Measurements from ENCODE around the gene UBE2V1. TPM values are rescaled to one million over a fixed set of nuclear protein-coding genes. Genes with fewer than 3 reads are reported as not detected.

Gene UBE2V1
- total RNA-seq, 1 experiment from 2014 or later: 203 TPM

DNA sequence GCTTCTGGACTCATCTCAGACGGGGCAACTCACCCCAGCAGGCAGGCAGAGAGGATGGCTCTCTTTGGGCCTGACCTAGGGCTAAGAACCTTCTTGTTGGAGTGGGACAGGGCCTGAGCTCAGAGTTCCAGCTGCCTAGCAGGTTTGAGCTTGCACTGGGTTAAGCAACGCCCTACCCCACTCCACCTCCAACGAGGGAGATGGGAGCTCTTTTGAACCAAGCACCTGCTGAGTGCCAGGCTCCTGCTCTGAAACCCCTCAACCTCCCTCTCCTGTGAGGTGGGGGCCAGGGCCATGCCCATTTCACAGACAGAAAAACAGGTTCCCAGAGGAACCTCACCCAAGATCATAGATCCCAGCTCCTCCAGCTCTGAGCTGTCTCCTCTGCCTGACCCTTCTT, 75.8 kb downstream of the UBE2V1 start:
- no peaks in the 10 kb centered on the region for H3K9me3 ChIP-seq (ENCODE audit: low read depth, low read length, poor library complexity, severe bottlenecking)
- no peaks in the 10 kb centered on the region for H3K4me1 ChIP-seq (ENCODE audit: insufficient read depth, low read length, poor library complexity, severe bottlenecking)
- CTCF ChIA-PET: interaction anchor here (0.9 kb wide), 1 partner anchor 142 kb away, joined by 6 read pairs; no protein-coding TSS in a partner anchor
- H3K36me3 ChIP-seq (ENCODE audit: insufficient read depth, low read length, poor library complexity, severe bottlenecking): no peaks in the 10 kb centered on the region
- intact Hi-C loops (cut with micrococcal nuclease; ENCODE audit: unreplicated experiment): no loop called here
- no peak overlapping the region for H3K4me3 ChIP-seq (ENCODE audit: low read depth, low read length, poor library complexity, severe bottlenecking)
- no peak for TF ChIP-seq EZH2 (IDR thresholded peaks at IDR 0.05; ENCODE audit: borderline replicate concordance, low read depth, low read length, poor library complexity, severe bottlenecking)
- TF ChIP-seq, protein P1, sequence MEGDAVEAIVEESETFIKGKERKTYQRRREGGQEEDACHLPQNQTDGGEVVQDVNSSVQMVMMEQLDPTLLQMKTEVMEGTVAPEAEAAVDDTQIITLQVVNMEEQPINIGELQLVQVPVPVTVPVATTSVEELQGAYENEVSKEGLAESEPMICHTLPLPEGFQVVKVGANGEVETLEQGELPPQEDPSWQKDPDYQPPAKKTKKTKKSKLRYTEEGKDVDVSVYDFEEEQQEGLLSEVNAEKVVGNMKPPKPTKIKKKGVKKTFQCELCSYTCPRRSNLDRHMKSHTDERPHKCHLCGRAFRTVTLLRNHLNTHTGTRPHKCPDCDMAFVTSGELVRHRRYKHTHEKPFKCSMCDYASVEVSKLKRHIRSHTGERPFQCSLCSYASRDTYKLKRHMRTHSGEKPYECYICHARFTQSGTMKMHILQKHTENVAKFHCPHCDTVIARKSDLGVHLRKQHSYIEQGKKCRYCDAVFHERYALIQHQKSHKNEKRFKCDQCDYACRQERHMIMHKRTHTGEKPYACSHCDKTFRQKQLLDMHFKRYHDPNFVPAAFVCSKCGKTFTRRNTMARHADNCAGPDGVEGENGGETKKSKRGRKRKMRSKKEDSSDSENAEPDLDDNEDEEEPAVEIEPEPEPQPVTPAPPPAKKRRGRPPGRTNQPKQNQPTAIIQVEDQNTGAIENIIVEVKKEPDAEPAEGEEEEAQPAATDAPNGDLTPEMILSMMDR (conservative IDR thresholded peaks at IDR 0.05; ENCODE audit: low read depth, low read length): no peak
- H3K27ac ChIP-seq (ENCODE audit: low read depth, low read length, poor library complexity, severe bottlenecking): no peak overlapping the region
- no peak for DNase-seq (ENCODE audit: low spot score)
- POLR2A ChIA-PET (ENCODE audit: low non-redundant PET): no interaction called here
- BruUV-seq (replicated peaks): no TSS peak
- no peaks in the 10 kb centered on the region for H3K27me3 ChIP-seq (replicated peaks; ENCODE audit: insufficient read depth, low read depth, low read length, poor library complexity)

DNA sequence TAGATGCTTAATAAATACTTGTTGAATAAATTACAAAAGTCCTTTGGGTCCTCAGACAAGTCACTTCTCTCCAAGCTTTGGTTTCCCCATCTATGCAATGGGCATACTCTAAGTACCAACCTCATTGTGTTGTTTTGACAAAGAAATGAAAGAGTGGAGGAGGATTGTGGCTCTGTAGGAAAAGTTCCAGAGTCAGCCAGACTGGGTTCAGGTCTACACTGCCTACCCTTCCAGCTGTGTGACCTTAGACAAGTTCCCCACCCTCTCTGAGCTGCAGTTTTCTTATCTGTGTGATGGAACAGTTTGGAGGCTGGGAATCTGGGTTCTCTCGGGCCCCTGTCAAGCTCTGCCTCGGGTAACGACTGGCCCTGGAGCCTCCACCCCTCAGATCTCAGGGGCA, 76.2 kb downstream of the UBE2V1 start:
- Histone ChIP-seq H3K36me3 (ENCODE audit: insufficient read depth, low read length, poor library complexity, severe bottlenecking) (no peaks in the 10 kb centered on the region), H3K9me3 (ENCODE audit: low read depth, low read length, poor library complexity, severe bottlenecking) (no peaks in the 10 kb centered on the region), H3K4me3 (ENCODE audit: low read depth, low read length, poor library complexity, severe bottlenecking) (no peak overlapping the region), H3K4me1 (ENCODE audit: insufficient read depth, low read length, poor library complexity, severe bottlenecking) (no peaks in the 10 kb centered on the region), H3K27ac (ENCODE audit: low read depth, low read length, poor library complexity, severe bottlenecking) (no peak overlapping the region), H3K27me3 (replicated peaks; ENCODE audit: insufficient read depth, low read depth, low read length, poor library complexity) (no peaks in the 10 kb centered on the region)
- intact Hi-C loops (cut with micrococcal nuclease; ENCODE audit: unreplicated experiment): no loop called here
- ChIA-PET CTCF (interaction anchor here (0.9 kb wide), 1 partner anchor 142 kb away, joined by 6 read pairs; no protein-coding TSS in a partner anchor), POLR2A (ENCODE audit: low non-redundant PET) (no interaction called here)
- BruUV-seq (replicated peaks): no TSS peak
- no peak for TF ChIP-seq EZH2 (IDR thresholded peaks at IDR 0.05; ENCODE audit: borderline replicate concordance, low read depth, low read length, poor library complexity, severe bottlenecking)
- TF ChIP-seq, protein P1 (conservative IDR thresholded peaks at IDR 0.05; ENCODE audit: low read depth, low read length): no peak
- no peak for DNase-seq (ENCODE audit: low spot score)

DNA sequence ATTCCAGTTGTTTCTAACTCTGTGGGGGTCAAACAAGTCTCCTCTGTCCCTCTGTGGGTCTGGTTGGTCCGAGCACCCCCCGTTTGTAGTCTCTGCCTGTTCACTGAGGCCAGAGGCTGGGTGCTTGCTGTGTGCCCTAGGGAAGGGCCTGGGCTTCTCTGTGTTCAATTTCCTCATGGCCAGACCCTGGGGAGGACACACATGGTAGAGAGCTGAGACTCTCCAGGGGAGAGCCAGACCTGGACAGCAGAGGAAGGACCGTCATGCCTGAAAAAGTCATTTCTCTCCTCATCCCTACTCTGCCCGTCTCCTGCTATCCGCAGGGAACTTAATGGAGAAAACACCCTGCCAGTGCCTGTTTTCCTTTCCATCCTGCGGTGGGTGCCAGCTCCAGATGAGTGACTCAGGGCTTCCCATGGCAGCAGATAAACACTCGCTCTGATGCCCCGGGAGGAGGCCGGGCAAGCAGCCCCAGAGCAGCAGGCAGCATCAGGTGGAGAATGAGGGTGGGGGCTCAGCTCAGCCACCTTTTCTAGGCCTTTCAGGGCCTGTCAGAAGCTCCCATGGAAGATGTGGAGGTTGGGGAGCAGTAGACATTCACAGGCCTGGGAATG, 78.3 kb downstream of the UBE2V1 start:
- intact Hi-C loops (cut with micrococcal nuclease; ENCODE audit: unreplicated experiment): no loop called here
- H3K4me3 ChIP-seq (ENCODE audit: low read depth, low read length, poor library complexity, severe bottlenecking): no peak overlapping the region
- POLR2A ChIA-PET (ENCODE audit: low non-redundant PET): no interaction called here
- DNase-seq (ENCODE audit: low spot score): no peak
- H3K27me3 ChIP-seq (replicated peaks; ENCODE audit: insufficient read depth, low read depth, low read length, poor library complexity): no peaks in the 10 kb centered on the region
- no peaks in the 10 kb centered on the region for H3K9me3 ChIP-seq (ENCODE audit: low read depth, low read length, poor library complexity, severe bottlenecking)
- no peak for TF ChIP-seq EZH2 (IDR thresholded peaks at IDR 0.05; ENCODE audit: borderline replicate concordance, low read depth, low read length, poor library complexity, severe bottlenecking)
- TF ChIP-seq, protein P1 (conservative IDR thresholded peaks at IDR 0.05; ENCODE audit: low read depth, low read length): no peak
- no TSS peak for BruUV-seq (replicated peaks)
- CTCF ChIA-PET: interaction anchor here (0.7 kb wide), 1 partner anchor 37 kb away, joined by 4 read pairs; no protein-coding TSS in a partner anchor
- H3K36me3 ChIP-seq (ENCODE audit: insufficient read depth, low read length, poor library complexity, severe bottlenecking): no peaks in the 10 kb centered on the region
- H3K27ac ChIP-seq (ENCODE audit: low read depth, low read length, poor library complexity, severe bottlenecking): no peak overlapping the region
- no peaks in the 10 kb centered on the region for H3K4me1 ChIP-seq (ENCODE audit: insufficient read depth, low read length, poor library complexity, severe bottlenecking)
